Right lobe of liver (tissue), 6 donors: ENCODE data around the gene ABCB4. TPM values are rescaled to one million over a fixed set of nuclear protein-coding genes. Genes with fewer than 3 reads are reported as not detected.

Source experiments
- ATAC-seq, 4 donors: fragments of 200-7000 bp; cut with Tn5 transposase; one replicate each; pipeline ENCODE4 v1.9.1; 2020; ENCODE audit warnings: mild to moderate bottlenecking in 4 of 4, moderate library complexity in 4 of 4
- DNase-seq, 3 donors: peaks; one replicate each; pipeline ENCODE4 v3.0.0-alpha.2; 2020
- H3K27ac ChIP-seq, 3 donors: fragments of 200-600 bp; one replicate each; pipeline ENCODE4 v1.8.0; 2022
- H3K27me3 ChIP-seq, 2 donors: fragments of 200-600 bp; one replicate each; pipeline ENCODE4 v1.8.0; 2022
- H3K36me3 ChIP-seq, 4 donors: fragments of 200-600 bp; sonication (generic) in 1 of 4; one replicate each; pipeline versions ENCODE4 v1.5.1 to v1.8.0; 2017 to 2022; ENCODE audit warnings: control low read depth in 1 of 4
- H3K4me1 ChIP-seq, 4 donors: fragments of 200-600 bp; sonication (generic) in 1 of 4; one replicate each; pipeline versions ENCODE4 v1.5.1 to v1.8.0; 2017 to 2022; ENCODE audit warnings: control low read depth in 1 of 4
- H3K4me3 ChIP-seq, 3 donors: fragments of 200-600 bp; one replicate each; pipeline ENCODE4 v1.8.0; 2022
- H3K9me3 ChIP-seq, 4 donors: fragments of 200-600 bp; sonication (generic) in 1 of 4; one replicate each; pipeline versions ENCODE4 v1.5.1 to v1.8.0; 2017 to 2022; ENCODE audit warnings: control low read depth in 1 of 4
- CTCF ChIP-seq, 4 donors: fragments of 200-600 bp in 3 of 4; fragments of 450-650 bp in 1 of 4; IDR thresholded peaks; one replicate each; pipeline versions ENCODE4 v1.5.1 to v1.8.0; 2016 to 2022; ENCODE audit warnings: antibody characterized with exemption in 4 of 4, mild to moderate bottlenecking in 2 of 4
- POLR2A ChIP-seq: fragments of 450-650 bp; IDR thresholded peaks from one replicate; pipeline ENCODE4 v1.6.1; 2017; ENCODE audit warnings: antibody characterized with exemption, mild to moderate bottlenecking
- WGBS: methylation state at CpG from one replicate; pipeline ENCODE4 v1.1.6; 2018; ENCODE audit warnings: low coverage, low lambda C conversion rate; ENCODE audit not compliant: insufficient coverage; ENCODE audit errors: missing lambda C conversion rate; 5-methylcytosine and 5-hydroxymethylcytosine counted together
- intact Hi-C, 2 donors: fragments of 100-400 bp; cut with DNase I; formaldehyde crosslinking; loops; one replicate each; pipeline versions ENCODE4 v1.11.2 to v1.14.1; 2022
- total RNA-seq, 6 experiments: library from RNA; depleted of rRNA in 2 of 6; stranded (reverse); fragments of >200 nt in 2 of 6; fragmentation: NEBNext Ultra II Directional in 3 of 6; extraction: Animal tissue kit (Norgen Biotek cat#: 25700) in 3 of 6; gene quantifications; one replicate each; pipeline versions ENCODE4 v1.1.0 to v1.2.4, GENCODE V29; 2016 to 2023
- donor health status: DM: no; HTN: yes; CAD: no.
- donor health status: DM: no; HTN: no; CAD: no.
- donor health status: DM: no; HTN: no; CAD: no.
- donor health status: DM: no; HTN: yes; CAD: no.
- donor health status: DM: no; HTN: yes; CAD: no.

ABCB4 gene
- total RNA-seq, 6 experiments from 2014 or later = 57.2 to 189 (median 115) TPM

GRCh38 chr7:87426160-87426559 is 49.3 kb downstream of the ABCB4 start:
- DNase-seq = no peak

GRCh38 chr7:87424075-87424474 is 51.4 kb downstream of the ABCB4 start:
- intact Hi-C loops = no loop called here
- TF ChIP-seq CTCF (IDR thresholded peaks at IDR 0.05) (no peak), POLR2A (no peak)
- DNase-seq (no peak), ATAC-seq (peak; percentile 55 to 75 (median 56))
- Histone ChIP-seq H3K4me1 (no peaks in the 10 kb centered on the region), H3K36me3 (peaks cover 0 to 79% (median 24%) of the 10 kb centered on the region in 4 donors), H3K27ac (no peak overlapping the region), H3K27me3 (no peaks in the 10 kb centered on the region), H3K4me3 (no peak overlapping the region), H3K9me3 (no peaks in the 10 kb centered on the region)
- WGBS = 40% methylated on average over 2 of the region's 5 CpGs

More at GRCh38 chr7:87426160-87426559, 49.3 kb downstream of the ABCB4 start:
- Histone ChIP-seq H3K4me3 (no peak overlapping the region), H3K27me3 (no peaks in the 10 kb centered on the region), H3K27ac (no peak overlapping the region), H3K9me3 (no peaks in the 10 kb centered on the region), H3K36me3 (peaks cover 0 to 75% (median 29%) of the 10 kb centered on the region in 4 donors), H3K4me1 (no peaks in the 10 kb centered on the region)
- ATAC-seq = no peak
- TF ChIP-seq POLR2A (no peak), CTCF (IDR thresholded peaks at IDR 0.05) (no peak)
- intact Hi-C loops = no loop called here
- WGBS = 59% methylated on average over 3 of the region's 3 CpGs

- H3K4me1 ChIP-seq = no peaks in the 10 kb centered on the region
- no peak for DNase-seq
- TF ChIP-seq POLR2A (no peak), CTCF (IDR thresholded peaks at IDR 0.05) (no peak)
- H3K27ac ChIP-seq = no peak overlapping the region
- ATAC-seq = peak in 1 of 4 donors; percentile 11
- H3K36me3 ChIP-seq = peaks cover 0 to 60% (median 22%) of the 10 kb centered on the region in 4 donors
- WGBS = 67% methylated on average over 2 of the region's 4 CpGs
- no peaks in the 10 kb centered on the region for H3K27me3 ChIP-seq
- H3K9me3 ChIP-seq = no peaks in the 10 kb centered on the region
- H3K4me3 ChIP-seq = no peak overlapping the region
- intact Hi-C loops = no loop called here
Observed at GRCh38 chr7:87420173-87420572, 55.3 kb downstream of the ABCB4 start.

GRCh38 chr7:87416682-87417587 is 58.5 kb downstream of the ABCB4 start:
- Histone ChIP-seq H3K36me3 (peaks cover 0 to 36% (median 11%) of the 10 kb centered on the region in 4 donors), H3K27ac (no peak overlapping the region), H3K27me3 (no peaks in the 10 kb centered on the region), H3K4me3 (no peak overlapping the region), H3K9me3 (no peaks in the 10 kb centered on the region), H3K4me1 (no peaks in the 10 kb centered on the region)
- peak; percentile 62 to 82 (median 74) for ATAC-seq
- TF ChIP-seq CTCF (IDR thresholded peaks at IDR 0.05) = peak; percentile 61 to 70 (median 67)
- TF ChIP-seq POLR2A = no peak
- intact Hi-C loops = loop anchor here (5.0 to 10.0 kb wide), 2 partner anchors 102 to 105 kb away; no protein-coding TSS in a partner anchor
- WGBS = 40% methylated on average over 5 of the region's 5 CpGs
- DNase-seq = no peak
